OCI-LY7 (cell line): ENCODE results near the gene CFAP74. TPM values are rescaled to one million over a fixed set of nuclear protein-coding genes. Genes with fewer than 3 reads are reported as not detected.

Experiments
- BruUV-seq: library from RNA; stranded (reverse); fragments of 400-500 nt; replicated peaks from 2 replicates; lab custom pipeline; 2021; lab: Mats Ljungman, UMichigan
- CTCF ChIA-PET: fragments of 300-600 bp; sonication (Branson Sonifier 250); formaldehyde crosslinking; loops from one replicate; lab custom pipeline; 2022; ENCODE audit warnings: antibody characterized with exemption; ENCODE audit not compliant: unreplicated experiment; lab: Charles Lee
- POLR2A ChIA-PET: fragments of 300-600 bp; sonication (Branson Sonifier 250); formaldehyde crosslinking; loops from one replicate; lab custom pipeline; 2022; ENCODE audit warnings: antibody characterized with exemption; lab: Charles Lee
- DNase-seq: peaks from one replicate; pipeline ENCODE4 v3.0.0-alpha.2; 2015; ENCODE audit warnings: low spot score
- H2AFZ ChIP-seq: fragments of 200-600 bp; sonication (generic), shearing (Covaris generic); 2 replicates; pipeline ENCODE4 v1.6.1; 2014; ENCODE audit warnings: mild to moderate bottlenecking, antibody characterized with exemption, low read length, moderate library complexity
- H3K27ac ChIP-seq: fragments of 200-600 bp; sonication (generic); 2 replicates; pipeline ENCODE4 v1.5.1; 2014; ENCODE audit warnings: mixed run types, low read depth, mild to moderate bottlenecking, moderate library complexity, low read length, inconsistent platforms; ENCODE audit not compliant: poor library complexity, severe bottlenecking
- H3K36me3 ChIP-seq: fragments of 200-600 bp; sonication (generic); 2 replicates; pipeline ENCODE4 v1.6.1; 2014; ENCODE audit warnings: mild to moderate bottlenecking, antibody characterized with exemption, low read length, moderate library complexity, mixed read lengths; ENCODE audit not compliant: insufficient read depth
- H3K4me1 ChIP-seq: fragments of 200-600 bp; sonication (generic); 2 replicates; pipeline ENCODE4 v1.5.1; 2014; ENCODE audit warnings: mild to moderate bottlenecking, low read length; ENCODE audit not compliant: insufficient read depth, poor library complexity, severe bottlenecking
- H3K4me2 ChIP-seq: fragments of 200-600 bp; sonication (generic); 2 replicates; pipeline ENCODE4 v1.6.1; 2014; ENCODE audit warnings: mild to moderate bottlenecking, low read length
- H3K4me3 ChIP-seq: fragments of 200-600 bp; sonication (generic); 2 replicates; pipeline ENCODE4 v1.5.1; 2014; ENCODE audit warnings: mild to moderate bottlenecking, low read depth, low read length; ENCODE audit not compliant: poor library complexity, severe bottlenecking
- H3K79me2 ChIP-seq: fragments of 200-600 bp; sonication (generic); 2 replicates; pipeline ENCODE4 v1.6.1; 2016; ENCODE audit warnings: low read depth, mild to moderate bottlenecking, low read length, moderate library complexity, mixed read lengths; ENCODE audit not compliant: insufficient read depth
- H3K9me2 ChIP-seq: fragments of 200-600 bp; sonication (generic); 2 replicates; pipeline ENCODE4 v1.6.1; 2016; ENCODE audit warnings: mild to moderate bottlenecking, low read length, mixed read lengths; ENCODE audit not compliant: insufficient read depth
- H3K9me3 ChIP-seq: fragments of 200-600 bp; sonication (generic); 2 replicates; pipeline ENCODE4 v1.6.1; 2014; ENCODE audit warnings: mild to moderate bottlenecking, mixed run types, low read length, mixed read lengths
- H4K20me1 ChIP-seq: fragments of 200-600 bp; sonication (generic); 2 replicates; pipeline ENCODE4 v1.6.1; 2014; ENCODE audit warnings: mild to moderate bottlenecking, antibody characterized with exemption, low read length, moderate library complexity, mixed read lengths; ENCODE audit not compliant: insufficient read depth
- EZH2phosphoT487 ChIP-seq: fragments of 200-600 bp; sonication (generic); IDR thresholded peaks from 2 replicates; pipeline ENCODE4 v1.6.1; 2018; ENCODE audit warnings: low read depth, borderline replicate concordance, mild to moderate bottlenecking, mixed run types, antibody characterized with exemption, low read length, moderate library complexity, mixed read lengths
- intact Hi-C: fragments of 100-400 bp; cut with micrococcal nuclease; formaldehyde crosslinking; loops from one replicate; pipeline ENCODE4 v1.10.0; 2022; ENCODE audit not compliant: unreplicated experiment
- total RNA-seq, 2 experiments: library from RNA; depleted of rRNA in 1 of 2; stranded (reverse); fragments of >200 nt in 1 of 2; shearing (Covaris generic) in 1 of 2; gene quantifications; 2 replicates each; pipeline ENCODE4 v1.2.3, GENCODE V29; 2014 to 2022
- TF ChIP-seq, protein P1 (sequence below): fragments of 200-600 bp; sonication (generic); conservative IDR thresholded peaks from 2 replicates; pipeline ENCODE4 v1.5.1; 2014; ENCODE audit warnings: mild to moderate bottlenecking, antibody characterized with exemption, low read length, moderate library complexity, mixed read lengths

CFAP74 gene
- total RNA-seq, 2 experiments from 2014 or later: not detected

DNA sequence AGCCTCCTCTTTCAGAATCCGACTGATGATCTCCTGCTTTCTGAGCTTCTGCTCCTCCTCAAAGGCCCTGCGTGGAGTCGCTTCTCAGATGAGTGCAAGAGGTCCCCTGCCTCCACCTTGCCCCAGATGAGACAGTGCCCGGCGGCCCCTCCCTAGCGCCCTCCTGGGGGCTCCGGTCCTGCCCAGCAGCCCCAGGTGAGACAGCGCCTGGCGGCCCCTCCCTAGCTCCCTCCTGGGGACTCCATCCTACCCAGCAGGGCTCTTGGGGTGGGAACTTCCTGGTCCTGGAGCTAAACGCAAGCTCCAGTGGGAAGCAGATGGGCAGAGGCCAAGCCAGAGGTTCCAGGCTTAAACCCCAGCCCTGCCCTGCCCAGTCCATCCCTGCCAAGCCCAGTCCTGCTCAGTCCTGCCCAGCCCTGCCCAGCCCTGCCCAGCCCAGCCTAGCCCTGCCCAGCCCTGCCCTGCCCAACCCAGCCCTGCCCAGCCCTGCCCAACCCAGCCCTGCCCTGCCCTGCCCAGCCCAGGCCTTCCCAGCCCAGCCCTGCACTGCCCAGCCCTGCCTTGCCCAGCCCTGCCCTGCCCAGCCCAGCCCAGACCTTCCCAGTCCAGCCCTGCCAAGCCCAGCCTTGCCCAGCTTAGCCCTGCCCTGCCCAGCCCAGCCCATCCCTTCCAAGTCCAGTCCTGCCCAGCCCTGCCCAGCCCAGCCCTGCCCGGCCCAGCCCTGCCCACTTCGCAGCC is 34.6 kb downstream of the CFAP74 start:
- no peaks in the 10 kb centered on the region for H3K9me2 ChIP-seq
- ChIA-PET CTCF (no interaction called here), POLR2A (no interaction called here)
- no peaks in the 10 kb centered on the region for H3K4me1 ChIP-seq
- H3K27ac ChIP-seq: no peak overlapping the region
- H3K79me2 ChIP-seq: no peaks in the 10 kb centered on the region
- no peak for TF ChIP-seq EZH2phosphoT487
- TF ChIP-seq, protein P1, sequence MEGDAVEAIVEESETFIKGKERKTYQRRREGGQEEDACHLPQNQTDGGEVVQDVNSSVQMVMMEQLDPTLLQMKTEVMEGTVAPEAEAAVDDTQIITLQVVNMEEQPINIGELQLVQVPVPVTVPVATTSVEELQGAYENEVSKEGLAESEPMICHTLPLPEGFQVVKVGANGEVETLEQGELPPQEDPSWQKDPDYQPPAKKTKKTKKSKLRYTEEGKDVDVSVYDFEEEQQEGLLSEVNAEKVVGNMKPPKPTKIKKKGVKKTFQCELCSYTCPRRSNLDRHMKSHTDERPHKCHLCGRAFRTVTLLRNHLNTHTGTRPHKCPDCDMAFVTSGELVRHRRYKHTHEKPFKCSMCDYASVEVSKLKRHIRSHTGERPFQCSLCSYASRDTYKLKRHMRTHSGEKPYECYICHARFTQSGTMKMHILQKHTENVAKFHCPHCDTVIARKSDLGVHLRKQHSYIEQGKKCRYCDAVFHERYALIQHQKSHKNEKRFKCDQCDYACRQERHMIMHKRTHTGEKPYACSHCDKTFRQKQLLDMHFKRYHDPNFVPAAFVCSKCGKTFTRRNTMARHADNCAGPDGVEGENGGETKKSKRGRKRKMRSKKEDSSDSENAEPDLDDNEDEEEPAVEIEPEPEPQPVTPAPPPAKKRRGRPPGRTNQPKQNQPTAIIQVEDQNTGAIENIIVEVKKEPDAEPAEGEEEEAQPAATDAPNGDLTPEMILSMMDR: no peak
- DNase-seq: no peak
- BruUV-seq: no TSS peak
- H3K4me2 ChIP-seq: no peak overlapping the region
- H3K9me3 ChIP-seq: peaks cover 6% of the 10 kb centered on the region; the same call in 1 of the 2 replicates
- no peak overlapping the region for H2AFZ ChIP-seq
- no peaks in the 10 kb centered on the region for H4K20me1 ChIP-seq
- intact Hi-C loops: no loop called here
- H3K4me3 ChIP-seq: no peak overlapping the region
- H3K36me3 ChIP-seq: no peaks in the 10 kb centered on the region

DNA sequence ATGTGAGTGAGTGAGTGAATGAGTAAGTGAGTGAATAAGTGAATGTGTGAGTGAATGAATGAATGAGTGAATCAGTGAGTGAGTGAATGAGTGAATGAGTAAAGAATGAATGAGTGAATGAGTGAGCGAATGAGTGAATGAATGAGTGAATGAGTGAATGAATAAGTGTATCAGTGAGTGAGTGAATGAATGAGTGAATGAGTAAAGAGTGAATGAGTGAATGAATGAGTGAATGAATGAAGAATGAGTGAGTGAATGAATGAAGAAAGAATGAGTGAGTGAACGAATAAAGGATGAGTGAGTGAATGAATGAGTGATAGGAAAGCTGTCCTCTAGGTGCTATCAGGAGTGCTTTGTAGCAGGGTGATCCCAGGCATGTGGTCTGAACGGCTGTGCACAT is 35.7 kb downstream of the CFAP74 start:
- intact Hi-C loops: no loop called here
- Histone ChIP-seq H3K36me3 (no peaks in the 10 kb centered on the region), H3K9me2 (no peaks in the 10 kb centered on the region), H3K4me3 (no peak overlapping the region), H3K4me1 (no peaks in the 10 kb centered on the region), H2AFZ (no peak overlapping the region), H3K9me3 (peaks cover 6% of the 10 kb centered on the region; the same call in 1 of the 2 replicates), H4K20me1 (no peaks in the 10 kb centered on the region), H3K27ac (no peak overlapping the region), H3K4me2 (no peak overlapping the region), H3K79me2 (no peaks in the 10 kb centered on the region)
- no peak for DNase-seq
- TF ChIP-seq, protein P1: no peak
- no peak for TF ChIP-seq EZH2phosphoT487
- ChIA-PET POLR2A (no interaction called here), CTCF (no interaction called here)
- BruUV-seq: no TSS peak

DNA sequence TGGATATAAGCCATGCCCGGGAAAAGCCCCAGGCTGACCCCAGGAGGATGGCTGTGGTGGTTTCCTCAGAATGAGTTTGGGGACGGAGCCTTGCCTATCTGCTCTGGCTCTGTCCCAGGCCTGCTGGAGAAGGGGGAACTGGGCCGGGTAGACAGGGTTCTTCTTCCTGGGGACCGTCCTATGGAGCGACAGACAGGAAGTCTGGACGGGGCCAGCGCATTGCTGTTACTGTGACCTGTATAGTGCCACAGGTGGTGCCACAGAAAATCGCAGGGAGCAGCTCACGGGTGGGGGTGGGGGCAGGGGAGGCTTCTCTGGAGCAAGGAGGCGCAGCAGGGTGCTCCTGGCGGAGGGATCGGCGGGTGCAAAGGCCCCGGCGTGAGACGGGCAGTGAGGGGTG is 36.4 kb downstream of the CFAP74 start:
- intact Hi-C loops: no loop called here
- no peaks in the 10 kb centered on the region for H3K4me1 ChIP-seq
- no peak for TF ChIP-seq EZH2phosphoT487
- TF ChIP-seq, protein P1: no peak
- H3K9me3 ChIP-seq: peaks cover 6% of the 10 kb centered on the region; the same call in 1 of the 2 replicates
- DNase-seq: no peak
- H3K4me2 ChIP-seq: no peak overlapping the region
- no TSS peak for BruUV-seq
- ChIA-PET POLR2A (no interaction called here), CTCF (no interaction called here)
- H3K9me2 ChIP-seq: no peaks in the 10 kb centered on the region
- no peaks in the 10 kb centered on the region for H3K79me2 ChIP-seq
- no peaks in the 10 kb centered on the region for H4K20me1 ChIP-seq
- H3K4me3 ChIP-seq: no peak overlapping the region
- H3K27ac ChIP-seq: no peak overlapping the region
- H2AFZ ChIP-seq: no peak overlapping the region
- no peaks in the 10 kb centered on the region for H3K36me3 ChIP-seq
